NCI-H146 (cell line): Measurements from ENCODE around the gene TXNDC16.
"Not testable (repeated sequence)": the region's sequence is repeated elsewhere in the genome, so short reads cannot be mapped to it uniquely, and the experiment has no call there.

ENCODE experiments used
- DNase-seq: peaks from one replicate; lab custom pipeline; 2025; lab: John Stamatoyannopoulos, UW

Gene TXNDC16, protein sequence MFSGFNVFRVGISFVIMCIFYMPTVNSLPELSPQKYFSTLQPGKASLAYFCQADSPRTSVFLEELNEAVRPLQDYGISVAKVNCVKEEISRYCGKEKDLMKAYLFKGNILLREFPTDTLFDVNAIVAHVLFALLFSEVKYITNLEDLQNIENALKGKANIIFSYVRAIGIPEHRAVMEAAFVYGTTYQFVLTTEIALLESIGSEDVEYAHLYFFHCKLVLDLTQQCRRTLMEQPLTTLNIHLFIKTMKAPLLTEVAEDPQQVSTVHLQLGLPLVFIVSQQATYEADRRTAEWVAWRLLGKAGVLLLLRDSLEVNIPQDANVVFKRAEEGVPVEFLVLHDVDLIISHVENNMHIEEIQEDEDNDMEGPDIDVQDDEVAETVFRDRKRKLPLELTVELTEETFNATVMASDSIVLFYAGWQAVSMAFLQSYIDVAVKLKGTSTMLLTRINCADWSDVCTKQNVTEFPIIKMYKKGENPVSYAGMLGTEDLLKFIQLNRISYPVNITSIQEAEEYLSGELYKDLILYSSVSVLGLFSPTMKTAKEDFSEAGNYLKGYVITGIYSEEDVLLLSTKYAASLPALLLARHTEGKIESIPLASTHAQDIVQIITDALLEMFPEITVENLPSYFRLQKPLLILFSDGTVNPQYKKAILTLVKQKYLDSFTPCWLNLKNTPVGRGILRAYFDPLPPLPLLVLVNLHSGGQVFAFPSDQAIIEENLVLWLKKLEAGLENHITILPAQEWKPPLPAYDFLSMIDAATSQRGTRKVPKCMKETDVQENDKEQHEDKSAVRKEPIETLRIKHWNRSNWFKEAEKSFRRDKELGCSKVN

GRCh38 chr14:52552063-52552988 lies at the start of gene TXNDC16, which contains the start of gene GPR137C:
TSS of gene TXNDC16 (minus strand) at chr14:52552505. CDS start at chr14:52543557, 8,948 bp downstream.
TSS of gene GPR137C (plus strand) at chr14:52552836. CDS start at chr14:52553148, 312 bp downstream.
- DNase-seq: peak; percentile 99

DNA sequence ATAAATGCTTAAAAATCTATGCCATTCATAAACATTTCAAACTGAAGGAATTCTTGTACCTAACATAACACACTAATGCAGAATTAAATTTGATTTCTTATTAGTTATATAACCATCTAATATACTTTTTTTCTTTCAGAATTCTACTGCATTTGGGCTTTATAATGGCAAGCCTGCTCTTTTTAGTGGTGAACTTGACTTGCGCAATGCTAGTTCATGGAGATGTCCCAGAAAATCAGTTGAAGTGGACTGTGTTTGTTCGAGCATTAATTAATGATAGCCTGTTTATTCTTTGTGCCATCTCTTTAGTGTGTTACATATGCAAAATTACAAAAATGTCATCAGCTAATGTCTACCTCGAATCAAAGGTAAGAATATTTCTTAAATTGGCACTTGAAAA lies 47.7 kb upstream of the TXNDC16 start:
- no peak for DNase-seq

- no peak for DNase-seq
These were observed 46.3 kb upstream of the TXNDC16 start for GRCh38 chr14:52598568-52598967.

- no peak for DNase-seq
These were observed 44.6 kb upstream of the TXNDC16 start for GRCh38 chr14:52596861-52597260.

- DNase-seq: peak; percentile 3
These were observed 44.0 kb upstream of the TXNDC16 start for GRCh38 chr14:52596320-52596719.

DNA sequence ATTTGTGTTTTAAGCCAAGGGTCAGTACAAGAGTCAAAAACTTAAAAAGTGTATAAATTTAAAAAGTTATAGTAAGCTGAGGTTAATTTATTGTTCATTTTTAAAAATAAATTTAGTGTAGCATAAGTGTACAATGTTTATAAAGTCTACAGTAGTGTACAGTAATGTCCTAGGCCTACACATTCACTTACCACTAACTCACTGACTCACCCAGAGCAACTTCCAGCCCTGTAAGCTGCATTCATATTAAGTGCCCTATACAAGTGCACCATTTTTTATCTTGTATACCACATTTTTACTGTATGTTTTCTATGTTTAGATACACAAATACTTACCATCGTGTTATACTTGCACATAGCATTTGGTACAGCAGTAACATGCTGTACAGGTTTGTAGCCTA lies 38.0 kb upstream of the TXNDC16 start:
- DNase-seq: no peak

GRCh38 chr14:52589646-52590045 lies 37.3 kb upstream of the TXNDC16 start:
- no peak for DNase-seq

DNA sequence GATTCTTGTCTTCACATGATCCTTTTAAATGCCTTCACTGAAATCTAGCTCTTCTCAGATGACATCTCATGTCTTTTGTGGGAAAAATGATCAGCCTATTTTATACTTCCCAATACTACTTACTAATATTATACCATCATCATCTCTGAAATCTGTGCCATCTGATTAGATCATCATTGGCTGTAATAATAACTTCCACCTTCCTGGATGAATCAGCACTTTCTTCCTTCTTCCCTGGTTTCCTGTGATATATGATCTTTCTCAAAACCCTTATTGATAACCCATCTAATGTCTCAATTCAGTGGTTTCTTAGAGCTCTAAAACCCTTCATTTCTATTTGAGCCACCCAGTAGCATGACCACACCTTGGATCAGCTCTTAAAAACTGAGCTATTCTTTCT lies 31.2 kb upstream of the TXNDC16 start:
- no peak for DNase-seq

DNA sequence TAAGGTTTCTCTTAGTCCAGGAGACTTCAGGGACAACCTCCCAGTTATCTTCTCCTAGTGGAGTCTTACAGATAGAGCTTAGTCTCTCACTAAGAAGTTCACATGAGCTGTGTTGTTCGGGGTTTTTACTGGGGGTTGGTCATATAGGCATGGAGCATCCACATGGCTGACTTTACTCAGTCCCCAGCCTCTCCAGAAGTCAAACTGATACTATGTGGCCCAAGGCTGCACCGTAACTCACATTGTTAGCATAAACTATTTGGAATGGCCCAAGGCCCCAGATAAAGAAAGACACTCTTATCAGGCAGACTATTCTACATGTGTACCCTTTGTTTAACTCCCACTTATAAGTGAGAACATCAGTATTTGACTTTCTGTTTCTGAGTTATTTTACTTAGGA lies 23.6 kb upstream of the TXNDC16 start:
- DNase-seq: no peak

- not testable (repeated sequence) for DNase-seq
These were observed 16.1 kb upstream of the TXNDC16 start for GRCh38 chr14:52568454-52568853.

DNA sequence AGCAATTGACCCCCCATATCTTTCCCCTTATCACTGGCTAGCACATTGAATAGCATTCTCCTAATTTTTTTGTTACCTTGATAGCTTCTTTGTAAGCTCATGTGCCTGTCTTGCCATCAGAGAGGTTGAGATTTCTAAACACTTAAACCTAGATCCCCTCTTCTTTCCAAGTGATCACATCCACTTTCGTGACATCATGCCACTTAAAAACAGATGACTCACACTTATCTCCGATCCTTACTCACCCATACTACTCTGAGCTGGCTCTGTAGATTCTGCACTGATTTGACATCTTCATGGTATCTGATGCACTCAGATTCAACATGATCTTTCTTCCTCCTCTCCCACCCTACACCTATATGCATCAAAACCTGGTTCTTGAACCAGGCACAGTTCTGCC lies 10.8 kb upstream of the TXNDC16 start:
- no peak for DNase-seq

GRCh38 chr14:52558688-52559087 lies 6.4 kb upstream of the TXNDC16 start:
- DNase-seq: no peak

- peak; percentile 89 for DNase-seq
These were observed 1.6 kb upstream of the TXNDC16 start for GRCh38 chr14:52553671-52554575.

DNA sequence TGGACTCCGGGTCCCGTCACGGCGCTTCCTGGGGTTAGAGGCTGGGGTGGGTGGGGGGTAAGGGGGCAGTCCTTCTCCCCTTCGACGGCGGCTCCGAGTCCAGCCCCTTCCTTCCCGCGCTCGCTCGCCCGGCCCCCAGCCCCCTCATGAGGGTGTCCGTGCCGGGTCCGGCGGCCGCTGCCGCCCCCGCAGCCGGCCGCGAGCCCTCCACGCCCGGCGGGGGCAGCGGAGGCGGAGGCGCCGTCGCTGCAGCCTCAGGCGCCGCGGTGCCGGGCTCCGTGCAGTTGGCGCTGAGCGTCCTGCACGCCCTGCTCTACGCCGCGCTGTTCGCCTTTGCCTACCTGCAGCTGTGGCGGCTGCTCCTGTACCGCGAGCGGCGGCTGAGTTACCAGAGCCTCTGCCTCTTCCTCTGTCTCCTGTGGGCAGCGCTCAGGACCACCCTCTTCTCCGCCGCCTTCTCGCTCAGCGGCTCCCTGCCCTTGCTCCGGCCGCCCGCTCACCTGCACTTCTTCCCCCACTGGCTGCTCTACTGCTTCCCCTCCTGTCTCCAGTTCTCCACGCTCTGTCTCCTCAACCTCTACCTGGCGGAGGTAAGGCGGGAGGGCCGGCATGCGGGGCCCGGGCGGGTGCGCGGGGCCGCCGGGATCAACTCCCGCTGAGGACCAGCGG lies 831 bp upstream of the TXNDC16 start:
- DNase-seq: peak; percentile 64

DNA sequence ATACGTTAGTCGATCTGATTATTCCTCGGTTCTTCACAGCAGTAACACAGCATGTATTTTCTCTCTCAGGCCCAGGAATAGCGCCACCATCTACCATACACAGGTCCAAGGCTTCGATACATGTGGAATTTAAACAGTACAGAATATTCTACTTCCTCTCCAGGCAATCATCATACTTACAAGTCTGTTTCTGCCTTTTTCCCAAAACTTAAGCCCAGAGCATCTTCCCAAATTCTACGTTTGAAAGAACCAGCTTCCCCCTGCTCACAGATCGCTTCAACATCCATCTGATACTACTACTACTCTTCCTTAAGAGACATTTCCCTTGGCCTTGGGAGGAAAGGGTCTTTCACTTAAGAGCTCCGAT lies 626 bp downstream of the TXNDC16 start:
- DNase-seq: peak; percentile 39

DNA sequence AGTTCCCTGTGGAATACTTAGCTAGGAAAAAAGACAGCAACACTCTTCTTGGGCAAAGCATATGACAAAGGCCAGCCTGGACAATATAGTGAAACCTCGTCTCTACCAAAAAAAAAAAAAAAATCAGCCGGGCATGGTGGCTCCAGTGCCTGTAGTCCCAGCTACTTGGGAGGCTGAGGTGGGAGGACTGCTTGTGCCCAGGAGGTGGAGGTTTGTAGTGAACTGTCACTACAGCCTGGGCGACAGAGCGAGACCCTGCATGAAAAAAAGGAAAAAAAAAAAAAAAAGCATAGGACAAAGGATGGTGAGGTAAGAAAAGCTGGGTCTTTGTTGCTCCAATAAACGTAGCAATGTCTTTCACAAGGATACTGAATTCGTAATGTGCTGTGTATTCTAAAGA lies 1.1 kb downstream of the TXNDC16 start:
- no peak for DNase-seq

- DNase-seq: no peak
These were observed 1.6 kb downstream of the TXNDC16 start for GRCh38 chr14:52550661-52551060.

DNA sequence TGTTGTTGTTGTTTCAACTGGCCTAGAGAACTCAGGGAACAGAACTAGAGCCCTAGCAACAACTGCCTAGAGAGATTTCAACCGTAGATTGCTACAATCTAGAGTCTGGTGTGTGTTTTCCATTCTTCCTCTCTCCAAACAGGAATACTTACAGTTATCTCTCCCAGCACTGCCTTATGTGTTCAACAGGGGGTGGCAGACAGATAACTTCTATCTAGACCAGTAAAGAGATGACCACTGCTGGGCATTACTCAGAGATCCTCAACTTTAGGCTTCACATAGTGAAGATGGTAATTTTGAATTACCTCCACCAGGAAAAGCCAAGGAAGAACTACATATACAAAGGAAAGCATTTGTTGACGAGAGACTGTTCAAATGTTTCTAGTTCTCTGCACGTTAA lies 4.8 kb downstream of the TXNDC16 start:
- DNase-seq: no peak

- no peak for DNase-seq
These were observed 5.3 kb downstream of the TXNDC16 start for GRCh38 chr14:52547027-52547426.

- DNase-seq: no peak
These were observed 6.0 kb downstream of the TXNDC16 start for GRCh38 chr14:52546318-52546670.
